Uterus (tissue), 2 donors: Measurements from ENCODE around the gene MRPL9.

Source experiments
- POLR2A ChIP-seq, 2 donors: fragments of 450-650 bp; IDR thresholded peaks; one replicate each; pipeline ENCODE4 v1.6.1; 2016; ENCODE audit warnings: antibody characterized with exemption in 2 of 2, mild to moderate bottlenecking in 1 of 2, moderate library complexity in 1 of 2
- TF ChIP-seq, protein P1 (sequence below), 4 experiments: fragments of 200-600 bp in 2 of 4; fragments of 450-650 bp in 2 of 4; sonication (generic) in 2 of 4; IDR thresholded peaks; one replicate each; pipeline ENCODE4 v1.5.1; 2016 to 2019; ENCODE audit warnings: antibody characterized with exemption in 4 of 4, mild to moderate bottlenecking in 2 of 4, moderate library complexity in 1 of 4

DNA sequence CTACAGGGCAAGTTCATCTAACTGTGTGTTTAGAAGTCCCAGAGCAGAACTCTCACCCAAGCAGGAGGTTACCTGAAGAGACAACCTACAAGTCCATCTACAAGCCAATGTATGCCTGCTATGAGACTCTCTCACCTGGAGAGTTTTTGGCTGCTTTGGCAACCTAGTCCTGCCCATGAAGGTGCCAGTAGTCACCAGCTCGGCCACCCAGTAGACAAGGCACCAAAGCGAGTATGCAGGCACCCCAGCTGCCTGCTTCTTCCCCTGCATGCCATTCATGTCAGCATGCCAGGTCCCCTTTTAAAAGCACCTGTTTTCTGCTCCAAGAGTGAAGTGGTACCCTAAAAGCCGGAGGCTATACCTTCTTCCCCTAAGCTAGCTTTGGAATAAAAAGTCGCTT, 21.8 kb downstream of the MRPL9 start:
- TF ChIP-seq, protein P1, sequence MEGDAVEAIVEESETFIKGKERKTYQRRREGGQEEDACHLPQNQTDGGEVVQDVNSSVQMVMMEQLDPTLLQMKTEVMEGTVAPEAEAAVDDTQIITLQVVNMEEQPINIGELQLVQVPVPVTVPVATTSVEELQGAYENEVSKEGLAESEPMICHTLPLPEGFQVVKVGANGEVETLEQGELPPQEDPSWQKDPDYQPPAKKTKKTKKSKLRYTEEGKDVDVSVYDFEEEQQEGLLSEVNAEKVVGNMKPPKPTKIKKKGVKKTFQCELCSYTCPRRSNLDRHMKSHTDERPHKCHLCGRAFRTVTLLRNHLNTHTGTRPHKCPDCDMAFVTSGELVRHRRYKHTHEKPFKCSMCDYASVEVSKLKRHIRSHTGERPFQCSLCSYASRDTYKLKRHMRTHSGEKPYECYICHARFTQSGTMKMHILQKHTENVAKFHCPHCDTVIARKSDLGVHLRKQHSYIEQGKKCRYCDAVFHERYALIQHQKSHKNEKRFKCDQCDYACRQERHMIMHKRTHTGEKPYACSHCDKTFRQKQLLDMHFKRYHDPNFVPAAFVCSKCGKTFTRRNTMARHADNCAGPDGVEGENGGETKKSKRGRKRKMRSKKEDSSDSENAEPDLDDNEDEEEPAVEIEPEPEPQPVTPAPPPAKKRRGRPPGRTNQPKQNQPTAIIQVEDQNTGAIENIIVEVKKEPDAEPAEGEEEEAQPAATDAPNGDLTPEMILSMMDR (IDR thresholded peaks at IDR 0.05), result no peak
- no peak for TF ChIP-seq POLR2A (IDR thresholded peaks at IDR 0.05)
